Stimulated activated CD8-positive, alpha-beta memory T cell treated with anti-CD3 and anti-CD28 coated beads, Interleukin-7, amount 100 ng/mL, for 4 hours (primary cell): ENCODE measurements around the gene GLT8D1.
"Not testable (repeated sequence)": the region's sequence is repeated elsewhere in the genome, so short reads cannot be mapped to it uniquely, and the experiment has no call there.

ENCODE experiments used
- DNase-seq, 2 donors: peaks; one replicate each; pipeline ENCODE4 v3.0.0-alpha.2; 2020; ENCODE audit warnings: low read depth in 2 of 2

Gene GLT8D1, protein sequence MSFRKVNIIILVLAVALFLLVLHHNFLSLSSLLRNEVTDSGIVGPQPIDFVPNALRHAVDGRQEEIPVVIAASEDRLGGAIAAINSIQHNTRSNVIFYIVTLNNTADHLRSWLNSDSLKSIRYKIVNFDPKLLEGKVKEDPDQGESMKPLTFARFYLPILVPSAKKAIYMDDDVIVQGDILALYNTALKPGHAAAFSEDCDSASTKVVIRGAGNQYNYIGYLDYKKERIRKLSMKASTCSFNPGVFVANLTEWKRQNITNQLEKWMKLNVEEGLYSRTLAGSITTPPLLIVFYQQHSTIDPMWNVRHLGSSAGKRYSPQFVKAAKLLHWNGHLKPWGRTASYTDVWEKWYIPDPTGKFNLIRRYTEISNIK

DNA sequence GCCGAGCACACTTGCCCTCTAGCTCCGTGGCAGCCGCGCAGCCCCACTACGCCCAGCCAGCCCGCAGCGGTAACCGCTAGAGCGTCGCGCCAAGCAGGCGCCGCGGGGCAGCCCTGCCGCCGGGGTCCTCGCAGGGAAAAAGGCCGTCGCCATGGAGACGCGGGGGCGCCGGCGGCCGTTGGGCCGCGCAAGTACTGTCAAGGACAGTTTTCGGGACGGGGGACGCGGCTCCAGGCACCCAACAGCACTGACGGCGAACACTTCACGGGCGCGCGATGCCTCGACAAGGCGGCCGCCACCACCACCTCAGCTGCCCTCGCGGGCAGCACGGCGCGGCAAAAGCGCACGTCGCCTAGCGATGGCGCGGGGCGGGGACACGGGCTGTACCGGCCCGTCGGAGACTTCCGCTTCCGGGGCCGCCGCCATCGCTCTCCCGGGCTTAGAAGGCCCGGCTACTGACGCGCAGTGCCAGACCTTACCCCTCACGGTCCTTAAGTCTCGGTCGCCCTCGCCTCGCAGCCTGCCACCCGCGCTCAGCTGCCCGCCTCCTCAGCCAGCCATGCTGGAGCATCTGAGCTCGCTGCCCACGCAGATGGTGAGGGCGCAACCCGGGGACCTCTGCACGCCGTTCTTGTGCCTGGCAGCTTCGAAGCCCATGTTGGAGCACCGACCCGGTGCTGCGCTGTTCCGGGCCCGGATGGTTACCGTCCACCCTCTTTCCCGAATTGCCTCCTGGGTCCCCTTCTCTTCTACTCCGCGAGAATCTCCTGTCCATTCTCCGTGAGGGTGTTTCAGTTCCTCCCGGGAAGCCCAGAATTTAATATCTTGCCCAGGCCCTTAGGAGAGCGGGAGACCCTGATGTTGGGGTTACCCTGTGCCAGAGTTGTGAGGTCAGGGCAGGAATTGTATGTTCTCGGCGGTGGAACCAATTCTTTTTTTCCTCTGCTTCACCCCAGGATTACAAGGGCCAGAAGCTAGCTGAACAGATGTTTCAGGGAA lies at the start of gene GLT8D1, which contains the start of gene SPCS1:
Gene GLT8D1 (minus strand): TSS at position 104 of the 999 bp plus-strand sequence. CDS start 5,331 bp downstream, outside the sequence.
Gene SPCS1 (plus strand): TSS at position 419 of the 999 bp plus-strand sequence. CDS start 141 bp downstream, at position 560.
- DNase-seq = peak; percentile 61 to 83

DNA sequence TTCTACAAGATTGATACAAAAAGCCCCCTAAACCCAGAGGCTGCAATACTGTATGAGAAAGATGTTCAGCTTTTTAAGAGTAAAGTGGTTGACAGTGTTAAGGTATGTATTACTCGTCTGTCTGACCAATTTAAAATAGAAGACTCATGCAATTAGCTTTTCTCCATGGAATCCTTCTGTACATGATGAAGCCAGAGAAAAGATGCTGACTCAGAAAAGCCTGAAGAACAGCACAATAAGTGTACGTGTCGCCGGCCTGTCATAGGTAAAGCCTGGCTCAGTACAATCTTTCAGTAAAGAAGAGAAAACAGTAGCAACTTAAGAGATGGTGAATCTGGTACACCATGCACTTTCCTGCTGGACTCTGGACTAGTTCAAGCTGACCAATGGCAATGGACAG lies 48.8 kb upstream of the GLT8D1 start:
- DNase-seq = no peak

DNA sequence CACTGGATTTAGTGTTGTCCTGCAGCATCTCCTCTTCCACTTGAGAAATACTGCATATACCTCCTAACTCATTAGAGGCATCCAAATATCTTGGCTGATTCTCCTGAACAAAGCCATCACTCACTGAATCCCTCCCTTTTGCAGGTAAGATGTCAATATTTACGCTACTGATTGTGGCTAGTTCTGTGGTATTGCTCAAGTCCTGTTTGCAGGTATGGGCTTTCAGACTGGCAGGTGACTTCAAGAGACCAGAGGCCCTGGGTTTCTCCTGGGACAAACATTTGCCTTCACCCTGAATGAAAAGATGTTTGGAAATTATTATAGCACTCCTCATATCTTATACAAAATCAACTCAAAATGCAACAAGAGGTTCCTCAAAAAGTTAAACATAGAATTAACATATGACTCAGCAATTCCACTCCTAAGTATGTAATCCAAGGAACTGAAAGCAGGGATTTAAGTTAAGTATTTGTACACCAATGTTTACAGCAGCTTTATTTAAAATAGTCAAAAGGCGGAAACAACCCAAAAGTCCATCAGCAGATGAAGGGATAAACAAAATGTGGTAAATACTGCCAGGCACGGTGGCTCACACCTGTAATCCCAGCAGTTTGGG lies 46.6 kb upstream of the GLT8D1 start:
- DNase-seq = no peak

DNA sequence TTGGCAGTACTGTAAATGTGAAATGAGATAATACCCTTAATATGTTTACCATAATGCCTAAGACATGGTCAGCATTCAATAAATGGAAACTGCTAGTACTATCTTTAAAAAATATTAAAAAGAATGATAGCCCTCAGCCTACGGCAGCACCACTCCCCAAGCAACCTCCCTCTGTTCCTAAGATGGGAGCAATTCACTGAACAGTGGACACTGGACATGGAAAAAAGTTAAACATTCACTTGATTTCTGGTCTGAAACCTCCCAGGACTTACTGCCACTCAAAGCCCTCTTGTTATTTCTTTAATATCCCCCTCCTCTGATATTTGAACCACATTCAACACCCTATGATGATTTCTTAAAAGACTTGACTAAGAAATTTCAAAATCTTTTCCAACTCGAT lies 38.1 kb upstream of the GLT8D1 start:
- no peak for DNase-seq

DNA sequence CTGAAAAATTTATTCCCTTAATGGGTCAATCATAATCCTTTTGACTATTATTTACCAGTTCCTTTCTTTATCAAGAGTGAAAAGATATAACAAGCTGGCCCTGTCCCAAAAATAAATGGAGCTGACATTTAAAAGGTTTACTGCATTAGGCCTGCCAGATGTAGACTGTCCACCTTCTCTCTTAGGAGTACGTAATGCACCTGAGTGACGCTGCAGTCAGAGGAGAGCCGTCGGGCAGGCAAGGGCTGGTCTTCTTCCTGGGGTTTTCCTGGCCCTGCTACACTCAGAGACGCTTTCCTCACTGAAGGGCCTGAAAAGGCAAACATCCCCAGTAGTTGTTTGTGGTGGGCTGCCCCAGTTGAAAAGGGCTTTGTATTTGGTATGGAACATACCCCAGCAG lies 37.6 kb upstream of the GLT8D1 start:
- no peak for DNase-seq

DNA sequence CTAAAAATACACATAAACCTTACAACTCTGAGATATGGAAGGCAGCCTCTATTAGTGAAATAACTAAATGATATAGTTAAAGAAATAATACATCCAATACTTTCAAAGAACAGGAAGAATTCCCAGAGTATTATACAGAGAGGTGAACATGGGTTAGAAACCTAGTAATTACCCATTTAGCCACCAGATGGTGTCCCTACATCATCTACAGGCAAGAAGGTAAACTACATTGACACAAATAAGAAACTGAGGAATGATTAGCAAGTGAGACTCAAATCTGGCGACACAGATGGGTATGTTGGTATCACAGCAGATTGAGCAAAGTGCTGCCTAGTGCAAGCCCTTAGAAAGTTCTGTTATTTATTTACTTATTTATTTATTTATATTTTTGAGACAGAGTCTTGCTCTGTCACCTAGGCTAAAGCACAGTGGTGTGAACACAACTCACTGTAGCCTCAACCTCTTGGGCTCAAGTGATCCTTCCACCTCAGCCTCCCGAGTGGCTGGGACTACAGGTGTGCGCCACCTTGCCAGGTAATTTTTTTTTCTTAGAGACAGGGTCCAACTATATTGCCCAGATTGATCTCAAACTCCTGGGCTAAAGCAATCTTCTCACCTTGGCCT lies 36.9 kb upstream of the GLT8D1 start:
- DNase-seq = no peak

DNA sequence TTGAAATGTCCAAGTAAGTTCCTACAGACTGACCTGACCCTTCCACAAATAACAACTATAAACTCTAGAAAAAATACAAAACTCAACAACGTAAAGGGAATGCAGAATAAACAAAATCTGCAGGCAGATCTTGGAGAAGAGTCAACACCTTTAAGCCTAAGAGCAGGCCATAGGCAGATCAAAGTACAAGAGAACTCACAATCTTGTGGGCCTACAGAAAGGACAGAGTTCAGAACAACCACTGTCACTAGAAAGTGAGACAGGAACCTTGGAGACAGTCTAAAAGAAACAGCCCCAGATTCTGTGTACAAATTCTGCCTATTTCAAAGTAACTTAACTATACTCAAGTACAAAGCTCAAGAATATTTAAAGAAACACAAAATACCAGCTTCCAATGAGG lies 34.1 kb upstream of the GLT8D1 start:
- DNase-seq = no peak

DNA sequence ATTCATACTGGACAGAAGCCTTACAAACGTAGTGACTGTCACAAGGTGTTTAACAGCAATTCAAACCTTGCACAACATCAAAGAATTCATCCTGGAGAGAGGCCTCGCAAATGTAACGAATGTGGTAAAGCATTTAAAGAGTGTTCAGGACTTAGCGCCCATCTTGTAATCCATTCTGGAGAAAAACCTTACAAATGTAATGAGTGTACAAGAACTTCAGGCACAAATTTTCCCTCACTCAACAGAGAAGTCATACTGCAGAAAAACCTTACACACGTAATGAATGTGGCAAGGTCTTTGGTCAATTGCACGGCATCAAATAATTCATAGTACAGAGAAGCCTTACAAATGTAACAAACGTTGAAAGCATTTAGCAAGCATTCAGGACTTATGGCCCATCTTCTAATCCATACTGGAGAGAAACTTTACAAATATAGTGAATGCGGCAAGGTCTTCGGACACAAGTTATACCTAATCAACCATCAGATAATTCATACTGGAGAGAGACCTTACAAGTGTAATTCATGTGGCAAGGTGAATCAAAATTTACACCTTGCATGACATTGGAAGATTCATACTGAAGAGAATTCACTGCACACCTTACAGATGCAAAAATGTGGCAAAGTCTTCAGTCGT lies 27.8 kb upstream of the GLT8D1 start:
- no peak for DNase-seq

DNA sequence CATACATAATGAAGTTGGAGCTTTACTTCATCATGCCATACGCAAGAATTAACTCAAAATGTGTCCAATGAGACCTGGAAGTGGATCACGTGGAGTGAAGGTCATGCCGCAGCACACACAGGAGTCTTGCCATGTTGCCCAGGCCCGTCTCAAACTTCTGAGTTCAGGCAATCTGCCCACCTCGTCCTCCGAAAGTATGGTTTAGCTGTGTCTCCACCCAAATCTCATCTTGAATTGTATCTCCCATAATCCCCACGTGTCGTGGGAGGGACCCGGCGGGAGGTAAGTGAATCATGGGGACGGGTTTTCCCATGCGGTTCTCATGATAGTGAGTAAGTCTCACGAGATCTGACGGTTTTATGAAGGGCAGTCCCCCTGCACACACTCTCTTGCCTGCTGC lies 26.0 kb upstream of the GLT8D1 start:
- DNase-seq = no peak

DNA sequence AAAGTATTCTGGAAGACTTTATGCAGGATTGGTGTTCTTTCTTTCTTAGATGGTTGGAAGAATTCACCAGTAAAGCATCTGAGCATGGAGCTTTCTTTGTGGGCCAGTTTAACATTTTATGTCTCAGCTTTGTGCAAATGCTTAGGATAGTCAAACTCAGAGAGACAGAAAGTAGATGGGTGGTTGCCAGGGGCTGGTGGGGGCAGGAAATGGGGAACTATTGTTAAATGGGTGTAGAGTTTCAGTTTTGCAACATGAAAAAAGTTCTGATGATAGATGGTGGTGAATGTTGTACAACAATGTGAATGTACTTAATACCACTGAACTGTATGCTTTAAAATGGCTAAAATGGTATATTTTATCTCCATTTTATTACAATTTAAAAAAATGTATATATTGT lies 25.1 kb upstream of the GLT8D1 start:
- DNase-seq = no peak

DNA sequence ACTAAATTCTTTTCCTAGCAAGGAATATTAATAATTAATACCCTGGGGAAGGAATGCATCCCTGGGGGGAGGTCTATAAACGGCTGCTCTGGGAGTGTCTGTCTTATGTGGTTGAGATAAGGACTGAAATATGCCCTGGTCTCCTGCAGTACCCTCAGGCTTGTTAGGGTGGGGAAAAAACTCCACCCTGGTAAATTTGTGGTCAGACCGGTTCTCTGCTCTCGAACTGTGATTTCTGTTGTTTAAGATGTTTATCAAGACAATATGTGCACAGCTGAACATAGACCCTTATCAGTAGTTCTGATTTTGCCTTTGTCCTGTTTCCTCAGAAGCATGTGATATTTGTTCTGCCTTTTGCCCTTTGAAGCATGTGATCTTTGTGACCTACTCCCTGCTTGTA lies 23.2 kb upstream of the GLT8D1 start:
- DNase-seq = not testable (repeated sequence)

DNA sequence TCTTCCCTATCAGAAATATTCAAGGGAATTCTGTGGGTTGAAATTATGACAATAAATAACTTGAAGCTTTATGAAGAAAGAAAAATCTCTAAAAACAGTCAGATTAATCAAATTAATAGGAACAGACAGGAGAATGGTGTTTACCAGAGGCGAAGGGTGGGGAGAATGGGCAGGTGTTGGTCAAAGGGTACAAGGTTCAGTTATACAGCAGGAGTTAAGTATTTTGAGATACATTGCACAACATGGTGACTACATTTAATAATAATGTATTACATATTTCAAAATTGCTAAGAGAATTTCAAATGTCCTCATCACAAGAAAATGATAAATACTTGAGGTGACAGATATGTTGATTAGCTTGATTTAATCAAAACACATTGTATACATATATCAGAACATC lies 18.9 kb upstream of the GLT8D1 start:
- no peak for DNase-seq

DNA sequence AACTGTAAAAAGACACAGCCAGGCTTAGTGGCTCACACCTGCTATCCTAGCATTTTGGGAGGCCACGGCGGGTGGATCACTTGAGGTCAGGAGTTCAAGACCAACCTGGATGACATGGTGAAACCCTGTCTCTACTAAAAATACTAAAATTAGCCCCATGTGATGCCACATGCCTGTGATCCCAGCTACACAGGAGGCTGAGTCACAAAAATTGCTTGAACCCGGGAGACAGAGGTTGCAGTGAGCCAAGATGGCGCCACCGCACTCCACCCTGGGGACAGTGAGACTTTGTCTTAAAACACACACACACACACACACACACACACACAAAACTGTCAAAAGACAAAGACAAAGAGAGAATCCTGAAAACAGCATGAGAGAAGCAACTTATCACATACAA lies 18.3 kb upstream of the GLT8D1 start:
- DNase-seq = no peak

DNA sequence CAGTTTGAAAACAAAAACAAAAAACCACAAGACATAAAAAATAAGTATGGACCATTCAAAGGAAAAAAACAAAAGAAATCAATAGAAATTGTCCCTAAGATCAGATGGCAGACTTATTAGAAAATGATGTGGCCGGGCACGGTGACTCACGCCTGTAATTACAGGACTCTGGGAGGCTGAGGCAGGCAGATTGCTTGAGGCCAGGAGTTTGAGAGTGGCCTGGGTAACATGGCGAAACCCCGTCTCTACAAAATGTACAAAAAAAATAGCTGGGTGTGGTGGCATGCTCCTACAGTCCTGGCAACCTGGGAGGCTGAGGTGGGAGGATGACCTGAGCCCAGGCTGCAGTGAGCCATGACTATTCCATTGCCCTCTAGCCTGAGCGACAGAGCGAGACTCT lies 16.9 kb upstream of the GLT8D1 start:
- DNase-seq = no peak

DNA sequence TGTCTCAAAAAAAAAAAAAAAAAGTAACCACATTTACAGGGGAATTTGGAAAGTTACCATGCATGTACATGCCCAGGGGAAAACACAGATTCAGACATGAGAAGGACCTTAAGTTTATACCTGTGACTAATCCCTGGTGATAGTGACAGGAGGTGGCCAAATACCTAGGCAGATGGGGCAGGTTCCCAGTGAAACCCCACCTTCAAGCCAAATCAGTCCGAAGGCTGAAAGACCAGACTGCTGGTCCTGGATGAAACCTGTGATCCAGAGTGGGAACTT lies 16.1 kb upstream of the GLT8D1 start:
- no peak for DNase-seq

DNA sequence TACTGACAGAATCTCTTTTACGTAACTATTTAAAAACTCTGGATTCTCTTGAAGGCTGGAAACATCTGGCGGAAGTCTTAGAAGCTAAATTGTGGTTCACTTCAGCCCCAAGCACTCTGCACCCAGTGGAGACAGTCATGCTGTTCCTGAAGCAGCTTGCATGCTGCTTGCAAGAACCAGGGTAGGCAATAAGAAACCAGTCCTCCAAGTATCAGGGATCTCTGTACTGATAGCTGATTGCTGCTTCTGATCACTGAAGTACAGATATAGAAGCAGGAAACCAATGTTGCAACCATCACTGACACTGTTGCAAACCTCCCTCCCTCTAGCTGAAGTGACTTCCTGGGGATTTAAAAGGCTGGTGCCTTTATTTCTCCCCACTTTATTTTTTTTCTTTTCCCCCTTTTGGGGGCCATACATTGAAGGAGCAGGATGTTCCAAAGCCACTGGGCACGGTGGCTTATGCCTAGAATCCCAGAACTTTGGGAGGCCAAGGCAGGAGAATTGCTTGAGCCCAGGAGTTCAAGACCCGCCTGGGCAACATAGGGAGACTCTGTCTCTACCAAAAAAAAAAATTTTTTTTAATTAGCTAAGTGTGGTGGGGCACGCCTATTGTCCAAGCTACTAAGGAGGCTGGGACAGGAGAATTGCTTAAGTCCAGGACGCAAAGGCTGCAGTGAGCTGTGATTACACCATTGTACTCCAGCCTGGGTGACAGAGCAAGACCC lies 15.6 kb upstream of the GLT8D1 start:
- no peak for DNase-seq

DNA sequence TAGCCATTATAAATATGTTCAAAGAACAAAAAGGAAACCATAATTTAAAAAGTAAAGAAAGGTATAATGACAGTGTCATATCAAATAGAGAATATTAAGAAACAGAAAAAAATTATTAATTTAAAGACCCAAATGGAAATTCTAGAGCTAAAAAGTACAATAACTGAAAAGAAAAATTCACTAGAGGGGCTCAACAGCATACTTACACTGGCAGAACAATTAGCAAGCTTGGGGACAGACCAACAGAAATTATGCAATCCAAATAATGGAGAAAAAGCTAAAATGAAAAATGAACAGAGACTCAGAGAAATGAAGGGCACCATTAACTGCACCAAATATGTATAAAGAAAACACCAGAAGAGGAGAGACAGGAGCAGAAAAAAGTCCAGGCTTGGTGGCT lies 14.0 kb upstream of the GLT8D1 start:
- DNase-seq = no peak

DNA sequence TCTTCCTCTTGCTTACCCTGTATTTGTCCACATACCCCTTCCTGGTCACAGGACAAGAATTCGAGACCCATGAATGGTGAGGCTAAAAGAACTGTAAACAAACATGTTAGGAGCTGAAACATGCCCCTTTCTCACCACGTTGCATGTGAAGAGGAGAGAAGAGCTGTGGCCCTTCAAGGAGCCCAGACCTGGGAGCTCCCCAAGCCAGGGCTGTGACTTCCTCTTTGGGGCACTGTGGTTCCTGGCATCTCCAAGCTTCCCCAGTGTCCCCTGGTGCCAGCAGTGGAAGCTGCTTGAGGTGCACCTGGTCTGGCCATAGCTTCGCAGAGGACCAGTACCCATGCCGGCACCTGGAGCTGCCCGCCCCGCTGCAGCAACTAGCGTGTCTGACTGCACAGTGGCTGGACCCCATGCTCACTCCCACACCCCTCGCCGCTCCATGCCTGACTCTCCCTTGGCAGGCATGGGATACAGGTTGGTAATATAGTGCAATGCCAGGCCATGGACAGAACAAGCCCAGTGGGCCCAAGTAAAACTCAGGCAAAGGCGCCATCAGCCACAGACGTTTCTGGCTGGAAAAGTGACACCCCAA lies 10.2 kb upstream of the GLT8D1 start:
- no peak for DNase-seq

DNA sequence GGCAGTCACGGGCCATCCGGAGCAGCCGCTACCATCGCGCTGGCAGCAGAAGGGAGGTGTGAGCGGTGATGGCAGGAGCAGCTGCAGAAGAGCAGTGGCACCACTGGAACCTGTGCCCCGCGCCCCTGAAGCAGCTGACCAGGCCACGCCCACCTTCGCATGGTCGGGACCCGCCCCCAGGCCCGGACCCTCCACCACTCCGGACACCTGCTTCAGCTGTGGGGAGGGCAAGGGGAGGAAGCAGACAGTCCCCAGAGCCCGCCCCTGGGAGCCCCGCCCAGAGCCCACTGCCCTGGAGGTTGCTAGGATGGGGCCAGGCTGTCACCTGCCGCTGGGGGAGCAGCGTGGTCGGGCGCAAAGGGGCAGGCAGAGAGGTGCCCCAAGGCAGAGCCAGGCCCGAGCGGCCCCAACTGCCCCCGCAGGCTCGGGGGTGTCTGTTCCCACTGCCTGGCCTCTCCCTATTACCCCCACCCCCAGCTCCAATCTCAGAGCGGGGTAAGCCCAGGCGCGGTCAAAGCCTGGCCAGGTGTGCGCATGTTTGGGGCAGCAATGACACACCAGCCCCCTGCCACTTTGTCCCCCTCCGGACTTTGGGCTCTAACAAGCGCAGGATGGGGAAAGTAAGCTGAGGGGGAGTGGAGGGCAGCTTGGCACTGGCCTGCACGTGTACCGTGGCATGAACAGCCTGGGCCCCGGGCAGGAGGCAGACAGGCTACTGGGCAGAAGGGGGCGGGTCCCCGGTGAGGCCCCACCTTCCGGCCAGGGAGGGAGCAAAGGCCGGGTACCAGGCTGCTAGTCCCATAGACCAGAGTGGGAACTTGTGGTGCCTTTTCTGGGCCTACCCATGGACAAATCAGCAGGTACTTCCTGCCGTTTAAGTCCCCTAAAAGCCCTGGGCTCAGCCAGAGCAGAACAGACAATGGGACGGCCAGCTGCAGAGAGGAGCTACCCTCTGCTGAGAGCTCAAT lies 9.0 kb upstream of the GLT8D1 start:
- DNase-seq = no peak
